Epithelial cell of esophagus (primary cell): ENCODE data around the gene C16orf54.
A peak's percentile ranks its signal among the peaks of the same experiment; 100 is the strongest.
"Not testable (repeated sequence)": the region's sequence is repeated elsewhere in the genome, so short reads cannot be mapped to it uniquely, and the experiment has no call there.

Experiments
- DNase-seq: peaks from one replicate; pipeline ENCODE4 v3.0.0; 2010; ENCODE audit warnings: low read depth
- H3K4me3 ChIP-seq: 2 replicates; pipeline ENCODE4 v1.5.1; 2011; ENCODE audit warnings: mild to moderate bottlenecking, low read length, control low read depth
- TF ChIP-seq, protein P1 (sequence below): IDR thresholded peaks from 2 replicates; pipeline ENCODE4 v1.5.1; 2011; ENCODE audit warnings: low read depth, mild to moderate bottlenecking, low read length, control low read depth, inconsistent platforms; ENCODE audit not compliant: insufficient read depth; ENCODE audit errors: missing control alignments

C16orf54 gene

DNA sequence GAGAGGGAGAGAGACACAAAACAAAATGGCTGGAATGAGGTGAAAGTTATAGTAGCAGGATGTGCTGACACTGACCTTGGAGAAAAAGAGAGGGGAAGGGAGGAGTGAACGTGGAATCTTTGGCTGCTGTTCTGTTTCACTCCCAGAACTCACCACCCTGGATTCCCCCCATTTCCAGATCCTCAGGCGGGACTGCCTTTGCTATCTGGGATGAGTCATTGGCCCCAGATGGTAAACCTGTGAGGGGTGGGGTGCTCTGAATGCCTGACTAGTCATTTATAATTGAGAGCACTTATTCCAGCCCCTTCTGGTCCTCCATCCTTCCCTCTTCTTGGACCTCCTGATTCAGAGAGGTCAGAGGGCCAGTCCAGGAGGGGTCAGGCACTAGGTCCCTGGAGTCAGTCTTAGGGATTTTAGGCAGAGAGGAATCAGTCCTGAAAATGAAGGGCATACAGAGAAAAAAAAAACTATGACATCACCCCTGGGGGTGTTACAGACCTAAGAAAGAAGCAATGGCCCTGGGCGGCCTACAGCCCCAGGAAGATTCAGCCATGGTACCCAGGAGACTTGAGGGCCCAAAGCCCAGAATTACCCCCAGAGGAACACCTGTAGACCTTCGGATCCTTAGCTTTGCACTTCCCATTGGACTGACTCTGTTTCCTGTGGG lies 30.1 kb upstream of the C16orf54 start:
- TF ChIP-seq, protein P1, sequence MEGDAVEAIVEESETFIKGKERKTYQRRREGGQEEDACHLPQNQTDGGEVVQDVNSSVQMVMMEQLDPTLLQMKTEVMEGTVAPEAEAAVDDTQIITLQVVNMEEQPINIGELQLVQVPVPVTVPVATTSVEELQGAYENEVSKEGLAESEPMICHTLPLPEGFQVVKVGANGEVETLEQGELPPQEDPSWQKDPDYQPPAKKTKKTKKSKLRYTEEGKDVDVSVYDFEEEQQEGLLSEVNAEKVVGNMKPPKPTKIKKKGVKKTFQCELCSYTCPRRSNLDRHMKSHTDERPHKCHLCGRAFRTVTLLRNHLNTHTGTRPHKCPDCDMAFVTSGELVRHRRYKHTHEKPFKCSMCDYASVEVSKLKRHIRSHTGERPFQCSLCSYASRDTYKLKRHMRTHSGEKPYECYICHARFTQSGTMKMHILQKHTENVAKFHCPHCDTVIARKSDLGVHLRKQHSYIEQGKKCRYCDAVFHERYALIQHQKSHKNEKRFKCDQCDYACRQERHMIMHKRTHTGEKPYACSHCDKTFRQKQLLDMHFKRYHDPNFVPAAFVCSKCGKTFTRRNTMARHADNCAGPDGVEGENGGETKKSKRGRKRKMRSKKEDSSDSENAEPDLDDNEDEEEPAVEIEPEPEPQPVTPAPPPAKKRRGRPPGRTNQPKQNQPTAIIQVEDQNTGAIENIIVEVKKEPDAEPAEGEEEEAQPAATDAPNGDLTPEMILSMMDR: no peak

DNA sequence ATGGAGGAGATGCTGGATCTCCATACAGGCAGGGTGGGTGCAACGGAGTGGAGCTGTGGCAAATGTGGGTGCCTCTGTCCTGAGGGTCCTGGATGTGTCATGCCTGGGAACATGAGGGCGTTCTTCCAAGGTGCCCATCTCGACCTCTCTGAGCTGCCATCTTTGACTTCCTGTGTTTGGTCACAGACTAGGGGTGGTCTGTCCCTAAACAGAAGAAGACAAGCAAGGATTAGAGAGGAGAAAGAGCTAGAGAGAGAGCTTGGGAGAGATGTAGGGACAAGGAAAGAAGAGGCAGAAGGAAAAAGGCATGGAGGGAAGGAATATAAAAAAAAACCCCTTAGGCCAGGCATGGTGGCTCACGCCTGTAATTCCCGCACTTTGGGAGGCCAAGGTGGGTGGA lies 28.9 kb upstream of the C16orf54 start:
- H3K4me3 ChIP-seq: no peak overlapping the region
- no peak for DNase-seq
- TF ChIP-seq, protein P1: no peak

More for the DNA sequence above, 30.1 kb upstream of the C16orf54 start:
- H3K4me3 ChIP-seq: no peak overlapping the region
- DNase-seq: peak; percentile 77

DNA sequence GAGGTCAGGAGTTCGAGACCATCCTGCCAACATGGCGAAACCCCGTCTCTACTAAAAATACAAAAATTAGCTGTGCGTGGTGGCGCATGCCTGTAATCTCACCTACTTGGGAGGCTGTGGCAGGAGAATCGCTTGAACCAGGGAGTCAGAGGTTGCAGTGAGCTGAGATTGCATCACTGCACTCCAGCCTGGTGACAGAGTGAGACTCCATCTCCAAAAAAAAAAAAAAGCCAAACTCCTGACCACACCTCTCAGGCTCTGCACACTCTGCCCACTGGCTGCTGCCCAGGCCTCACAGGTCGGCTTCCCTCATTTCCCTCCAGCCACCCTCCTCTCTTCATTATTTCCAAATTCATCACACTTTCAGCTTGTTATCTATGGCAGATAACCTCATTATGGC lies 26.5 kb upstream of the C16orf54 start:
- H3K4me3 ChIP-seq, DNase-seq: not testable (repeated sequence)

DNA sequence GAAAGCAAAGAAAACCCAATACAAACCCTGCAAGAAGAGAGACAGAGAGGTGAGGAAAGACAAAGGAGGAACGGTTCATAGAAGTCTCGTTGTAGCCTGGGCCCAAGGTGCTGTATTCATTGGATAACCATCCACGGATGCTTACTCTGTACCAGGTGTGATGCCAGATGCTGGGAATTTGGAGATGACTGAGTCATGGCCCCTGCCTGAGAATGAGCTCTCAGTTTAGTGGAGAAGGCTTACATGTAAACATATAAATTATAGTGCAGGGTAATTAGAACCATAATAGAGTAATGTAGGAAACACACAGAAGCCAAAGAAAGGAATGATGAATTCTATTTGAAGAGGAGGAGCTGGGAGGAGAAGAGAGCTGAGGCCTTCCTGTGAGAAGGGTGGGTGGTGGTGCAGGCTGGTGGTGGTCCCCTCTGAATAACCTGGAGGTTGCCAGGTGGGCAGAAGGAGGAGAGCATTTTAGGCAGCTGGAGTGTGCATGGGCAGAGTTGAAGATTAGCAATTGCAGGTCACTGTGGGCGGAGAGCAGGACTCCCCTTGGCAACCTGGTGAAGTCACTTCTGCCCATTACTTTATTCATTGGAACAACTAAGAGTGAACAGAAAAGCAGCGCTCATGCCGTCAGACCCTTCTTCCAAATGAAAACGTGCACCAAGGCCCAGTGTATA lies 24.6 kb upstream of the C16orf54 start:
- TF ChIP-seq, protein P1: no peak
- DNase-seq: no peak
- no peak overlapping the region for H3K4me3 ChIP-seq

DNA sequence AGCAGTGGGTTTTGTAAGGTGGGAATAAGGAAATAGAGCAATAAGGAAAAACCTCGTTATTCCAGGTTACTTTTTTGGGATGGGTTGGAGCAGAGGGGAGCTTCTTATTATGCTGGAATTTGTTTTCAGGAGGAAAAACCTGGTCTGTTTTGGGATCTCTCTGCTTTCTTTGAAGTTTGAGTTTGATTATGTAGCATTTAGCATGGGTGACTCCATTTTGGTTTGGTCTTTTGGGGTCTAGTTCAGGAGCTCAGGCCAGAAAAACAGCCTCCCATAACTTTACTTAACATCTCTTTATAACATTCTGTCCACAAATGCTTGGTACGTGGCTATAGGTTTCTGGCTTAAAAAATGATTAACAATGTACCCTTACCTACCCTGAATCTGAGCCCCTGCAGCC lies 23.7 kb upstream of the C16orf54 start:
- TF ChIP-seq, protein P1: no peak
- no peak overlapping the region for H3K4me3 ChIP-seq
- DNase-seq: no peak

DNA sequence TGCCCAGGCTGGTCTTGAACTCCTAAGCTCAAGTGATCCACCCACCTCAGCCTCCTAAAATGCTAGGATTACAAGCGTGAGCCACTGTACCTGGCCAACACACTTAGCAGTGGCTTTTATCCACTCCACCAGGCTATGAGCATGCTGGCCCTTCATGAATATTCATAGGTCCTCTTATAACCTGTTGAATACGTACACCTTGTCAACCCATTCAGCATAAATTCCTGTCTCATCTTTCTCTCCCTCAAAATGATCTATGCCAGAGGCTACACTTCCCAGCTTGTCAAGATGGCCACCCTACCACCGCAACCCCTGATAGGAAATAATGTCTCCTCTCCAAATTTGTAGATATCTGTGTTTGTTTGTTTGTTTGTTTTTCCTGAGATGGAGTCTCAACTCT lies 21.3 kb upstream of the C16orf54 start:
- no peak overlapping the region for H3K4me3 ChIP-seq
- TF ChIP-seq, protein P1: no peak
- DNase-seq: no peak

DNA sequence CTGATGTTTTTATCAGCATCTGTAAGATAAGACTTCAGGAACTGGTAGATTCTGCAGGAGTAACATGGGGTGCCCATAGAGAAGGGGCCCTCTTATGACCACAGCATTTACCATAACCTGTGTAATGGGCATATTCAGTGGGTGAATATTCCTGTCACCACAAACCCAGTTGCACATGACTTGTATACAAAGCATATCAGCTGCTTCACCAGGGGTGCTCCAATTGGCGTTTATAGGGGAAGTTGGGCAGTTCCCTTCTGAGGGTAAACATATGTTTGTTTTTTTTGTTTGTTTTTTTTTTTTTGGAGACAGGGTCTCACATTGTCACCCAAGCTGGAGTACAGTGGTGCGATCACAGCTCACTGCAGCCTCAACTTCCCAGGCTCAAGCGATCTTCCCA lies 20.8 kb upstream of the C16orf54 start:
- no peak overlapping the region for H3K4me3 ChIP-seq
- DNase-seq: no peak
- TF ChIP-seq, protein P1: no peak
